K562 (cell line): ENCODE results near the gene CCDC158. TPM values are rescaled to one million over a fixed set of nuclear protein-coding genes. Genes with fewer than 3 reads are reported as not detected.

Experiments
- ATAC-seq: fragments of 200-7000 bp; cut with Tn5 transposase; 3 replicates; pipeline ENCODE4 v1.9.1; 2020; ENCODE audit warnings: moderate library complexity
- BruUV-seq: library from RNA; stranded (reverse); fragments of 400-500 nt; replicated peaks from 2 replicates; lab custom pipeline; 2021; lab: Mats Ljungman, UMichigan
- CTCF ChIA-PET: fragments of 300-600 bp; formaldehyde crosslinking; extraction: SDS; loops from one replicate; lab custom pipeline; 2021; ENCODE audit warnings: low intra/inter-chr PET ratio; lab: Yijun Ruan, JAX
- POLR2A ChIA-PET: fragments of 300-600, 350-650 bp; sonication (Branson Sonifier 250); formaldehyde crosslinking; extraction: SDS; loops from one replicate; lab custom pipeline; 2021; ENCODE audit warnings: antibody characterized with exemption, inconsistent platforms; lab: Yijun Ruan, JAX
- DNase-seq, 4 experiments: peaks; one replicate each; pipeline versions ENCODE4 v3.0.0 to v3.0.0-alpha.2; 2011 to 2018; ENCODE audit warnings: low spot score in 3 of 4, mixed read lengths in 3 of 4; ENCODE audit errors: extremely low read depth in 1 of 4
- FAIRE-seq: peaks from 2 replicates; lab custom pipeline; 2011; peaks lifted over from hg19 to GRCh38; lab: Jason Lieb, UNC
- H2AFZ ChIP-seq: 2 replicates; pipeline ENCODE4 v1.6.0; 2011; ENCODE audit warnings: low read depth, low read length, control low read depth, inconsistent platforms
- H3K27ac ChIP-seq: fragments of 200-600 bp; 3 replicates; pipeline ENCODE4 v1.8.0; 2011; ENCODE audit warnings: low read depth, mild to moderate bottlenecking, control low read depth, inconsistent platforms, low read length, moderate library complexity, mixed read lengths; ENCODE audit errors: extremely low read depth
- H3K27me3 ChIP-seq, 2 experiments: fragments of 300-600 bp in 1 of 2; 2 replicates in 1 of 2; 3 replicates in 1 of 2; pipeline versions ENCODE4 v1.6.0 to v1.8.0; 2011; ENCODE audit warnings: inconsistent platforms in 2 of 2, low read length in 2 of 2, mild to moderate bottlenecking in 1 of 2, mixed read lengths in 1 of 2, moderate library complexity in 1 of 2; ENCODE audit not compliant: control insufficient read depth in 2 of 2, insufficient read depth in 2 of 2
- H3K36me3 ChIP-seq: fragments of 300-600 bp; 3 replicates; pipeline ENCODE4 v1.8.0; 2011; ENCODE audit warnings: mild to moderate bottlenecking, low read length, inconsistent platforms; ENCODE audit not compliant: control insufficient read depth, insufficient read depth
- H3K4me1 ChIP-seq, 2 experiments: fragments of 200-600 bp in 1 of 2; replicated peaks in 1 of 2; 2 replicates in 1 of 2; 3 replicates in 1 of 2; pipeline versions ENCODE4 v1.5.1 to v1.8.0; 2011; ENCODE audit warnings: inconsistent platforms in 2 of 2, low read length in 2 of 2, mild to moderate bottlenecking in 1 of 2, mixed read lengths in 1 of 2, moderate library complexity in 1 of 2; ENCODE audit not compliant: control insufficient read depth in 2 of 2, insufficient read depth in 2 of 2
- H3K4me2 ChIP-seq: 2 replicates; pipeline ENCODE4 v1.6.1; 2011; ENCODE audit warnings: low read length, control low read depth, inconsistent platforms, mixed read lengths; ENCODE audit not compliant: insufficient read depth
- H3K4me3 ChIP-seq: fragments of 200-600 bp; sonication (generic), shearing (Covaris generic); 2 replicates; pipeline ENCODE4 v1.5.1; 2016; ENCODE audit warnings: control low read depth, inconsistent platforms
- H3K79me2 ChIP-seq: fragments of 200-600 bp; 3 replicates; pipeline ENCODE4 v1.8.0; 2011; ENCODE audit warnings: low read length, inconsistent platforms; ENCODE audit not compliant: control insufficient read depth, insufficient read depth
- H3K9ac ChIP-seq, 2 experiments: 2 replicates each; pipeline versions ENCODE4 v1.6.0 to v1.6.1; 2011; ENCODE audit warnings: low read depth in 2 of 2, low read length in 2 of 2, control low read depth in 1 of 2, inconsistent platforms in 1 of 2, mild to moderate bottlenecking in 1 of 2, mixed read lengths in 1 of 2; ENCODE audit not compliant: insufficient read depth in 1 of 2
- H3K9me1 ChIP-seq: one replicate; pipeline ENCODE4 v1.6.0; 2011; ENCODE audit warnings: inconsistent platforms, mild to moderate bottlenecking, low read length, moderate library complexity; ENCODE audit not compliant: control insufficient read depth, insufficient read depth
- H3K9me3 ChIP-seq: replicated peaks from 2 replicates; pipeline ENCODE4 v1.5.1; 2011; ENCODE audit warnings: low read depth, low read length, inconsistent platforms; ENCODE audit not compliant: control insufficient read depth, insufficient read depth
- H4K20me1 ChIP-seq: replicated peaks from 2 replicates; pipeline ENCODE4 v1.6.1; 2011; ENCODE audit warnings: low read length, inconsistent platforms, mixed read lengths; ENCODE audit not compliant: control insufficient read depth, insufficient read depth
- CBFA2T2 ChIP-seq: fragments of 450-650 bp; conservative IDR thresholded peaks from 2 replicates; pipeline ENCODE4 v1.6.1; 2017; ENCODE audit warnings: mild to moderate bottlenecking
- ELF4 ChIP-seq: fragments of 450-650 bp; formaldehyde crosslinking; IDR thresholded peaks from 2 replicates; pipeline ENCODE4 v1.4.0; 2022; ENCODE audit warnings: missing genetic modification characterization
- GTF2B ChIP-seq: IDR thresholded peaks from 2 replicates; pipeline ENCODE4 v1.6.1; 2011; ENCODE audit not compliant: insufficient read length; ENCODE audit errors: extremely low read depth
- HDAC8 ChIP-seq: fragments of 450-650 bp; IDR thresholded peaks from 2 replicates; pipeline ENCODE4 v1.6.1; 2016; ENCODE audit warnings: mild to moderate bottlenecking, missing genetic modification characterization, moderate library complexity, missing compliant biosample characterization
- NEUROD1 ChIP-seq: fragments of 150-350 bp; IDR thresholded peaks from 2 replicates; pipeline ENCODE4 v1.6.1; 2014; ENCODE audit warnings: borderline replicate concordance, low read length, low read depth; ENCODE audit not compliant: partially characterized antibody
- NFE2 ChIP-seq: IDR thresholded peaks from 2 replicates; pipeline ENCODE4 v1.6.1; 2014; ENCODE audit warnings: antibody characterized with exemption, low read depth
- NFYB ChIP-seq: IDR thresholded peaks from 2 replicates; pipeline ENCODE4 v1.6.1; 2011; ENCODE audit warnings: mild to moderate bottlenecking, moderate library complexity; ENCODE audit not compliant: insufficient read length; ENCODE audit errors: extremely low read depth
- SIN3A ChIP-seq, 2 experiments: fragments of 150-350 bp in 1 of 2; IDR thresholded peaks; 2 replicates each; pipeline ENCODE4 v1.6.1; 2011 to 2016; ENCODE audit warnings: borderline replicate concordance in 2 of 2, low read depth in 2 of 2, low read length in 2 of 2, mild to moderate bottlenecking in 2 of 2, moderate library complexity in 2 of 2; ENCODE audit not compliant: control insufficient read depth in 1 of 2
- ZBTB7A ChIP-seq: IDR thresholded peaks from 2 replicates; pipeline ENCODE4 v1.6.1; 2011; ENCODE audit warnings: low read depth, mild to moderate bottlenecking, low read length, moderate library complexity, borderline replicate concordance; ENCODE audit not compliant: control insufficient read depth
- ZNF217 ChIP-seq: sonication (generic); formaldehyde crosslinking; IDR thresholded peaks from 2 replicates; pipeline ENCODE4 v1.8.0; 2022; ENCODE audit warnings: mild to moderate bottlenecking, missing genetic modification reagents
- ZNF316 ChIP-seq: fragments of 450-650 bp; IDR thresholded peaks from 2 replicates; pipeline ENCODE4 v1.6.1; 2016
- WGBS: fragments of 100-300 bp; shearing (Covaris generic); methylation state at CpG from one replicate; pipeline ENCODE4 v1.1.6; 2016; ENCODE audit warnings: low coverage, mixed read lengths; ENCODE audit not compliant: insufficient coverage; ENCODE audit errors: missing lambda C conversion rate; 5-methylcytosine and 5-hydroxymethylcytosine counted together
- in situ Hi-C: fragments of 300-500 bp; cut with MboI; formaldehyde crosslinking; loops from 4 replicates; pipeline ENCODE4 v1.15.0; 2018; ENCODE audit warnings: inconsistent platforms, mixed read lengths
- intact Hi-C: fragments of 100-400 bp; cut with micrococcal nuclease; formaldehyde crosslinking; loops from 2 replicates; pipeline ENCODE4 v1.14.2; 2022
- polyA plus RNA-seq, 8 experiments: library from polyadenylated mRNA; depleted of rRNA in 4 of 8; stranded (reverse) in 5 of 8; unstranded in 3 of 8; fragments of >200 nt; fragmentation: Nextera tagmentation in 2 of 8; fragmentation: Illumina TruSeq in 1 of 8; extraction: Ambion mirVana in 2 of 8; extraction: Trizol in 1 of 8; gene quantifications; 2 replicates each; pipeline versions ENCODE4 v1.2.1 to v1.2.3, GENCODE V29; 2011 to 2014; ENCODE audit warnings: inconsistent platforms in 1 of 8, missing spikeins in 1 of 8
- total RNA-seq, 7 experiments: library from RNA; depleted of rRNA in 6 of 7; stranded (reverse); fragments of >200 nt in 6 of 7; fragmentation: Illumina TruSeq in 2 of 7; extraction: Trizol in 2 of 7; gene quantifications; 2 replicates each; pipeline versions ENCODE4 v1.2.1 to v1.2.3, GENCODE V29; 2011 to 2021; ENCODE audit warnings: low replicate concordance in 1 of 7
- TF ChIP-seq, protein P1 (sequence below): fragments of 450-650 bp; formaldehyde crosslinking; IDR thresholded peaks from 2 replicates; pipeline ENCODE4 v1.4.0; 2022; ENCODE audit warnings: mild to moderate bottlenecking, moderate library complexity
- TF ChIP-seq, protein P2 (sequence below), 2 experiments: fragments of 150-350 bp in 1 of 2; IDR thresholded peaks; 2 replicates each; pipeline ENCODE4 v1.6.1; 2012 to 2016; ENCODE audit warnings: low read depth in 2 of 2, low read length in 2 of 2, mild to moderate bottlenecking in 1 of 2, moderate library complexity in 1 of 2
- TF ChIP-seq, protein P3 (sequence below), 3 experiments: fragments of 200-800 bp in 1 of 3; sonication (Bioruptor generic) in 1 of 3; sonication (generic) in 1 of 3; formaldehyde crosslinking in 1 of 3; IDR thresholded peaks; 2 replicates each; pipeline versions ENCODE4 v1.6.1 to v1.8.0; 2016 to 2022; ENCODE audit warnings: mild to moderate bottlenecking in 2 of 3, missing compliant biosample characterization in 2 of 3, missing genetic modification characterization in 2 of 3, missing genetic modification reagents in 1 of 3

CCDC158 gene
- total and polyA plus RNA-seq, 9 of the 15 experiments (the other 6 are each of a cell fraction or from before 2014, with no cell fraction given) = not detected

GRCh38 chr4:76270244-76271175 is 150.4 kb downstream of the CCDC158 start:
- Histone ChIP-seq H3K36me3 (no peaks in the 10 kb centered on the region; the same call in 2 of the 3 replicates), H2AFZ (no peak overlapping the region), H3K9ac (no peak overlapping the region), H3K27ac (no peak overlapping the region), H3K27me3 (no peaks in the 10 kb centered on the region), H4K20me1 (no peaks in the 10 kb centered on the region), H3K9me3 (no peaks in the 10 kb centered on the region), H3K4me3 (no peak overlapping the region), H3K79me2 (no peaks in the 10 kb centered on the region), H3K4me1 (no peaks in the 10 kb centered on the region; a peak in 1 of 5 replicates), H3K4me2 (no peak overlapping the region), H3K9me1 (no peaks in the 10 kb centered on the region)
- no peak for ATAC-seq
- FAIRE-seq = no peak
- in situ Hi-C loops = no loop called here
- ChIA-PET POLR2A (interaction anchor here (0.8 to 1.2 kb wide), 2 partner anchors 31 to 57 kb away, joined by 3 read pairs; partner anchors contain the start of gene SCARB2), CTCF (no interaction called here)
- DNase-seq = no peak
- intact Hi-C loops = no loop called here
- BruUV-seq = no TSS peak
- 56% methylated on average over 11 of the region's 11 CpGs for whole genome bisulfite sequencing
- TF ChIP-seq GTF2B = no peak
- no peak for TF ChIP-seq ELF4
- no peak for TF ChIP-seq ZNF217
- no peak for TF ChIP-seq HDAC8 (tag)
- TF ChIP-seq ZBTB7A = no peak
- TF ChIP-seq CBFA2T2 = no peak
- TF ChIP-seq SIN3A (IDR thresholded peaks at IDR 0.05; ENCODE audit: borderline replicate concordance in 2 of 2, control insufficient read depth in 1 of 2, low read depth in 2 of 2, low read length in 2 of 2) = no peak
- TF ChIP-seq, protein P1, sequence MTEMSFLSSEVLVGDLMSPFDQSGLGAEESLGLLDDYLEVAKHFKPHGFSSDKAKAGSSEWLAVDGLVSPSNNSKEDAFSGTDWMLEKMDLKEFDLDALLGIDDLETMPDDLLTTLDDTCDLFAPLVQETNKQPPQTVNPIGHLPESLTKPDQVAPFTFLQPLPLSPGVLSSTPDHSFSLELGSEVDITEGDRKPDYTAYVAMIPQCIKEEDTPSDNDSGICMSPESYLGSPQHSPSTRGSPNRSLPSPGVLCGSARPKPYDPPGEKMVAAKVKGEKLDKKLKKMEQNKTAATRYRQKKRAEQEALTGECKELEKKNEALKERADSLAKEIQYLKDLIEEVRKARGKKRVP (CRISPR knock-in tag) = no peak
- TF ChIP-seq NEUROD1 = no peak
- TF ChIP-seq ZNF316 = no peak
- TF ChIP-seq NFE2 = no peak
- TF ChIP-seq, protein P2, sequence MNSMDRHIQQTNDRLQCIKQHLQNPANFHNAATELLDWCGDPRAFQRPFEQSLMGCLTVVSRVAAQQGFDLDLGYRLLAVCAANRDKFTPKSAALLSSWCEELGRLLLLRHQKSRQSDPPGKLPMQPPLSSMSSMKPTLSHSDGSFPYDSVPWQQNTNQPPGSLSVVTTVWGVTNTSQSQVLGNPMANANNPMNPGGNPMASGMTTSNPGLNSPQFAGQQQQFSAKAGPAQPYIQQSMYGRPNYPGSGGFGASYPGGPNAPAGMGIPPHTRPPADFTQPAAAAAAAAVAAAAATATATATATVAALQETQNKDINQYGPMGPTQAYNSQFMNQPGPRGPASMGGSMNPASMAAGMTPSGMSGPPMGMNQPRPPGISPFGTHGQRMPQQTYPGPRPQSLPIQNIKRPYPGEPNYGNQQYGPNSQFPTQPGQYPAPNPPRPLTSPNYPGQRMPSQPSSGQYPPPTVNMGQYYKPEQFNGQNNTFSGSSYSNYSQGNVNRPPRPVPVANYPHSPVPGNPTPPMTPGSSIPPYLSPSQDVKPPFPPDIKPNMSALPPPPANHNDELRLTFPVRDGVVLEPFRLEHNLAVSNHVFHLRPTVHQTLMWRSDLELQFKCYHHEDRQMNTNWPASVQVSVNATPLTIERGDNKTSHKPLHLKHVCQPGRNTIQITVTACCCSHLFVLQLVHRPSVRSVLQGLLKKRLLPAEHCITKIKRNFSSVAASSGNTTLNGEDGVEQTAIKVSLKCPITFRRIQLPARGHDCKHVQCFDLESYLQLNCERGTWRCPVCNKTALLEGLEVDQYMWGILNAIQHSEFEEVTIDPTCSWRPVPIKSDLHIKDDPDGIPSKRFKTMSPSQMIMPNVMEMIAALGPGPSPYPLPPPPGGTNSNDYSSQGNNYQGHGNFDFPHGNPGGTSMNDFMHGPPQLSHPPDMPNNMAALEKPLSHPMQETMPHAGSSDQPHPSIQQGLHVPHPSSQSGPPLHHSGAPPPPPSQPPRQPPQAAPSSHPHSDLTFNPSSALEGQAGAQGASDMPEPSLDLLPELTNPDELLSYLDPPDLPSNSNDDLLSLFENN (IDR thresholded peaks at IDR 0.05; ENCODE audit: low read depth in 2 of 2, low read length in 2 of 2) = no peak
- TF ChIP-seq NFYB = no peak
- TF ChIP-seq, protein P3, sequence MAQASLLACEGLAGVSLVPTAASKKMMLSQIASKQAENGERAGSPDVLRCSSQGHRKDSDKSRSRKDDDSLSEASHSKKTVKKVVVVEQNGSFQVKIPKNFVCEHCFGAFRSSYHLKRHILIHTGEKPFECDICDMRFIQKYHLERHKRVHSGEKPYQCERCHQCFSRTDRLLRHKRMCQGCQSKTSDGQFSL (CRISPR knock-in tag; IDR thresholded peaks at IDR 0.05) = no peak
- TF ChIP-seq, protein P3 (tag; IDR thresholded peaks at IDR 0.05) = no peak
